ENCODE data around the gene CCDC197.
A peak's percentile ranks its signal among the peaks of the same experiment; 100 is the strongest.

The CCDC197 gene

GRCh38 chr14:93997082-93997481, at the start of gene CCDC197:
Gene CCDC197, plus strand, starts transcription at chr14:93997301. Its CDS starts 831 bp downstream, at chr14:93998132.
- DNase-seq = no peak

GRCh38 chr14:93949511-93950075, 47.5 kb upstream of the CCDC197 start:
- no peak for DNase-seq

- no peak for DNase-seq
These were observed 46.0 kb upstream of the CCDC197 start for GRCh38 chr14:93950948-93951634.

DNA sequence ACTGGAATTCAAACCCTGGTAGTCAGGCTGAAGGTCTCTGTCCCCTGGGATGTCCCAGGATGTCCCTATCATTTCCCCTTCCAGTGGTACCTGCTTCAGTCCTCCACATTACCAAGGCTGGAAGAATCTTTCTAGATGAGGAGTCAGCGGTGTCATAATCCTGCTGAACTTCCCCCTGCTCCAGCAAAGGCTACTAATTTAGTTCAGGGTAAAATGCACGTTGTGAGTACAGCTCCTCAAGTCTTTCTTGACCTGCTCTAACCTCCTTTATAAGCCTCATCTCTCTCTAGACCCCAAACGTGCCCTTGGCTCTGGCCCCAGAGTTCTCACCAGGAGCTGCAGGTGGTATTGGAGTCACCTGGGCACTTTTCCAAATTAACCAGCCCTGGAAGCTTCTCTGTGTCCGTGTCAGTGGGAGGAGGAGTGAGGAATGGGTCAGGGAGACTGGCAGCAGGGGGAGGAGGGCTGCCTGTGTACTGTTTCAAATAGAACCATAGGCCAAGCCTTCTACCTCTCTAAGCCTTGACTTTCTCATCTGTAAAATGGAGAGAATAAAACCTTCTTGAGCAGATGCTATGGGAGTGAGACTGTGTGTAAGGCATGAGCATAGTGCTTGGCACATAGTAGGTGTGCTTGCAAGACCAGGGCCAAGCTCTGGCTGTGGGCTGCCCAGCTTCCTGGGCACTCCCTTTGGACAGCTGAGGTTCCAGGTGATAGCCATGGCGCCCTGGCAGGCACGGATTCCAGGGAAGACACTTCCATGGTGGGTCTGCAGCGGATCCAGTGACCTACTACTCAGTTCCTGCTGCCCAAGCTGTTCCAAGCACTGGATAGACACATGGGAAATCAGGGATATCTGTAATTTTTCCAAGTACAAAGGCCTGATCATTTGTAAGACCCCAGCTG, 45.2 kb upstream of the CCDC197 start:
- no peak for DNase-seq

DNA sequence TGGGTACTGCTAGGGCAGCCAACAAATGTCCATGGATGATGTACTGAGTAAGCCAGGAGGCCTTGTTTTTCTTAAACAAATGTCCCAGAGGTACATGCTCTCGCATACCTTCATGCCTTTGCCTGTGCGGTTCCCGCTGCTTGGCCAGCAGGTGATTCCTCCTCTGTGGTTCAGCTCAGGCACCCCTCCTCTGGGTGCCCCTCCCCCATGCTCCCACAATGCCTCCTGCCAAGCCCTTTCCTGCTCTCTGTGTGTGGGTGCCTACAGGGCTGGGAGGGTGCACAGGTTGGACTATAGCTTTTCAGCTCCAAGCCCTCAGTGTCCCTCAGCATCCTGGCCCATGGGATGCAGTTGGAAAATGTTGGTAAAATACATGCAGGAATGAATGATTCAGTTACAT, 44.3 kb upstream of the CCDC197 start:
- no peak for DNase-seq

GRCh38 chr14:93953263-93953662, 43.8 kb upstream of the CCDC197 start:
- no peak for DNase-seq

DNA sequence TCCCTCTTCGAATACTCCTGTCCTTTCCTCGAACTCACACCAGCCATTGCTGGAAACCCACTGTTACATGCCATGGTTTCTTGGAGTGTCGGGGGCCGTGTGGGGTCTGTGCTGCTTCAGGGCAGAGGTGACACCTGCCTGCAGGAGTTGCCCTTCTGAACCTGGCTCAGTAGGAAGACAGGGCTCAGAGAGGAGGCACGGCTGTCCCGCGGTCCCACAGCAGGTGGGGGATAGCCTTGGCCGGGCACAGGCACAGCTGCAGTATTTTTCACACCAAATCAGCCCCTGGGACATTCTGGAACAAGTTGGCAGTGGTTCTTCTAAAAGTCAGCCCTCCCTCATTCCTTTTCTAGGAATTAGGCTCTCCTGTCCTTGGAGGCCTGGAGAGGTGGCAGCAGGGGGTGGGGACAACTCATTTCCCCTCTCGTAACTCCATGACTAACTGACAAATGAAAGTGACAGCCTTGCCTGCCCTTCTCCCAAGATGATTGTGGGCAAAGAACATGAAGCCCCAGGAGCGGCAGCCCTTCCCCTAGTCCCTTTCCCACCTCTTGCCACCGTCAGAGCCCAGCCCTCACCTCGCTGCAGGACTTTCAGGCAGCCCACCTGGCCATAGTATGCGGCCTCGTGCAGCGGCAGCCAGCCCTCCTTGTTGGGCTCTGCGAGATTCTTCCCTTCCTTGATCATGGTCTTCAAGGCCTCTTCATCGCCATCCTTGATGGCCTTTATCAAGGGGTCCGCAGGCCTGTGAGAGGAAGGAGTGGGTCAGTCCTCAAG, 43.2 kb upstream of the CCDC197 start:
- no peak for DNase-seq

GRCh38 chr14:93954516-93954830, 42.6 kb upstream of the CCDC197 start:
- no peak for DNase-seq

DNA sequence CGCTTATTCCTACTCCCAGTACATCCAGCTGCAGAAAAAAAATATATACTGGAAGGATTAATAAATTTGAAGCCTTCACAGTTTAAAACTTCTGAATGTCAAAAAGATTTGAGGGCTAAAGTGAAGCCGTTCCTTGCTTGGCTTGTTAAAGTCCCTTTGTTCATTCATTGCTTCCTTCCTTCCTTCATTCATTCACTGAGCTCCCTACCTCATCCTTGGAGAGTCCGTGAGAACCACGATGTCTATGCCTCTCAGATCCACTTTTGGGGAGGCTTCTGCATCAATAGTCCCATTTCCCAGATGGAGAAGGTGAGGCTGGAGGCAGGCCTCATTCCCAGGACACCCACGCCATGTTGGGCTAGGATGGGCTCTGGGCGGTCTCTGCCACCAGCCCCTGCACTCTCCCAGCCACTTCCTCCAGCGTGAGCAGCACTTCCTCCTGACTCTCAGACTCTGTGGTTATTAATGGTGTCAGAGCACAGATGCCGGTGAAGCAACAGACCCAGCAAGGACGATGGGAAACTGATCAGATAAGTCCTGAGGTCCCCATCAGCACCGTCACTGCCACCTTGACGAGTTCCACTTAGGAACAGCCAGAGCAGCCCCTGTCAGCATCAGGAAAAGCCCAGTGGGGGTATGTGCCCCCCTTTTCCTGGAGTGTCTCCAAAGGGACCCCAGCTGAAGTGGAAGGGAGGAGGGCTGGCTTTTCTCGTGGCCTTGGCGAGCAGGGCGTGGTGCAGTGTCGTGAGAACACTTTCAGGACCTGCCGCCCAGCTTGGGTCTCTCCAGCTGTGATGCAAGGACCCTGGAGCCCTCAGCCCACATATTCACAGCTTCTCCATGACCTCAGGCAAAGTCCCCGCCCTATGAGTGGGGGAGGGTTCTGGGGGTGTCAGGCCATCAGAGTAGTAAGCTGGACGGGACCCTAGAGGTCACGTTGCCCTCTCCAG, 41.9 kb upstream of the CCDC197 start:
- peak; percentile 73 to 74 for DNase-seq

GRCh38 chr14:93955850-93956481, 41.1 kb upstream of the CCDC197 start:
- no peak for DNase-seq

DNA sequence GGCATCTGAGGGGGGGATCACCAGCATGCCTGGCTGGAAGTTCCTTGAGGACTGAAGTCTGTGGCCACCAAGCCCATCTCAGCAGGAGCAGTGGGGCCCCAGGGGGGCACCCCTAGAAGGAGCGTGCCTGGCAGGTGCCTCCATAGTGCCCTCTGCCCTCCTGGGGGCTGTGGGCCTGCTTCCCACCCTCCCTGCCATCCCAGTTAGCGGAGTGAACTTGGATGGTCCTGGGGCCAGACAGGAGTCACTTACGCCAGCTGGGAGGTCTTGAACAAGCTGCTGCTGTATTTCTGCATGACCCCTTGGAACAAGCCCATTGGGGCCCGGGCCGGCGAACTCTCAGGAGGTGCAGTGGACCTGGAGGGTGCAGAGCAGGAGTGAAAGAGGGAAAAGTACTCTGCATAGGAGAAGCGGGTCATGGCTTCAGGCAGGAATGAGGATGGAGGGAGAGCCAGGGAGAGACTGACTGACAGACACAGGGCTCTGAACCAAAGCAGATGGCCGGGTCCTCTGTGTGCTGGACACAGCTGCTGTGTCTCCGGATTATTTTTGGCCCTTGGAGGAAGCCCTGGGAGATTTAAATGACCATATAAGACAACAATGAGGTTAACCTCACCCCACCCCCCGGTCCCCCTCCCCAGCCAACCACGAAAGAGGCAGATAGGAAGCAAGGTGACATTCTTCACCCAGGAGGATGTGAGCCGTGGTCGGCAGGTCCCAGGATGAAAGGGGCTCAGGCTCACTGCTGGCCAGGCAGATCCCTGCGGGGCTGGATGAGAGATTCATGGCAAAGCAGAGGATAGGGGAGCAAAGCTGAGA, 40.4 kb upstream of the CCDC197 start:
- no peak for DNase-seq

GRCh38 chr14:93957333-93957710, 39.8 kb upstream of the CCDC197 start:
- DNase-seq = no peak

GRCh38 chr14:93957751-93958566, 39.1 kb upstream of the CCDC197 start:
- no peak for DNase-seq

GRCh38 chr14:93958567-93959238, 38.4 kb upstream of the CCDC197 start:
- DNase-seq = no peak

DNA sequence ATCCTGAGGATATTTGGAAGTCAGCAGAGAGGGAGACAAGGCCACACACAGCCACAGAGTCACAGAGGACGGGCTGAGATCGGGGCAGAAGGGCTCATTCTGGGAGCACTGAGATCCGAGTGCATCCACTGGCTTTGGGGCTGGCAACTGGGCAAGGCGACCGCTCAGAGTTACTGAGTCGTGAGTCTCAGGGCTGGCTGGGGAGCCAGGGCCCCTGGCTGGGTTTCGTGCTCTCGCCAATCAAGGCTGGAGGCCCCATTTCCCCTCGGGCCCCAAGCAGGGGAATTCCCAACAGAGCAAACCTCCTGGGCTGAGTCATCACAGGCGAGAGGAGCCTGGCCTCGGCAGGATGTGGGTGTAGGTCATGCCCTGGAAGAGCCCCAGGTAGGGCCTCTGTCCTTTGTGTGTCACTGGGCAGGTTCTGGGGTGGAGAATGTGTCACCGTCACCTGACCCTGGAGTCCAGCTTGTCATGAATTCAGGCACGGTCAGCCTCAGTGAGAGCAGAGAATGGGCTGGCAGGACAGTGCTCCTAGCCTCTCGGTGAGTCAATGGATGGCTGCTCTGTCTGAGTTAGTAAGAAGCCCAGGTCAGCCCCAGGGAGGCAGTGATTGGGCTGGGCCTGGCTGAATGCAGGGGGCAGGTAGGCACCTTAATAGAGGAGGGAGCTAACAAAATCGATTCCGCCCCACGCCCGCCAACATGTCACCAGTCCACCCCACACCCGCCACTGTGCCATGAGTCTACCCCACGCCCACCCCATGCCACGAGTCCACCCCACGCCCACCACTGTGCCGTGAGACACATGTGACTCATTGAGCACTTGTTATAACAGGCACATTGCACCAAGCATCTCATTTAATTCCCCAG, 37.6 kb upstream of the CCDC197 start:
- DNase-seq = peak; percentile 93 to 95

- no peak for DNase-seq
These were observed 37.0 kb upstream of the CCDC197 start for GRCh38 chr14:93960108-93960475.

DNA sequence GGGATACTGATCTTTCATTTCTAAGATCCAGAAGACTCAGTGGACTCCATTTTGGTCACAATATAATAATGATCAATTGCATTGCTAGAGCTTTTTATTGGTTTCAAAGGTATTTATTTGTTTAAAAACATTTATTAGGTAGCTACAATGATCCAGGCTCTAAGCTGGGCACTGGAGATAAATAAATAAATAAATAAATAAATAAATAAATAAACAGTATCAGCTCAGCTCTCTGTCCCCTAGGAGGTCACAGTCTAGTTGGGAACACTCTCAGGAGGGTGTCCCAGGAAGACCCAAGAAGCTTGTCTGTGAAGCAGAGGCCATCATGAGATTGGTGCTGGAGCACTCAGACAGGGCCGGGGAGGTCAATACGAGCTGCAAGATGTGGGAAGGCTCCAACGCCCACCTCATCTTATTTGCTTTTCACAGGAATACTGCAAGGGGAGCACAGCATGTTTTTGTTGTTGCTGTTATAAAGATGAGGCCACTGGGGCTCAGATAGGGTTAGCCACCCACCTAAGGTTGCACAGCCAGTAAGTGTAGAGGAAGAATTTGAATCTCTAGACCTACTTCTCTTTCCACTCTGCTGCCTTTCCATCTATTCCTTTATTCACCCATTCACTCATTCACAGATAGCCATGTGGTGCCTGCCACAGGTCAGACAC, 36.2 kb upstream of the CCDC197 start:
- no peak for DNase-seq

DNA sequence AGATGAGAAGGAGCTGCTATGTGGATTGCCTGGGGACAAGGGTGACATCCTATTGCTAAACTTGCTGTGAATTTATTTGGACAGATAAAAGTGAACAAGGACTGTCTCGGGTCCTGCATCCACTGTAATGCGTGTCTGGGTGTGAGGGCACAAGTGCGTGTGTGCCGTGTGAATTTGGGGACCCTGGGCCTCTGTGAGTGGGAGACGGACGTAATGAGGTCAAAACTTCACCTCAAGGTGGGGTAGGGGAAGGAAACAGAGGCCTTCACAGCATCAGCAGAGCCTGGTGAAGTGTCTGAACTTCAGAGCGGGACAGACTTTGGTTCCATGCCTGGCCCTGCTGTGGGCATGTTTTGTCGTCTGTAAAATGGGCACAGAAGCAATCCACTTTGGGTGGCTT, 35.5 kb upstream of the CCDC197 start:
- no peak for DNase-seq

Data from CD4-positive, alpha-beta T cell treated with Interleukin-4 for 1 hour (primary cell).